Activated CD8-positive, alpha-beta memory T cell treated with anti-CD3 and anti-CD28 coated beads, Interleukin-2, amount 50 U/mL, for 24 hours (primary cell): ENCODE data around the gene TYW1.
A peak's percentile ranks its signal among the peaks of the same experiment; 100 is the strongest.
"Not testable (repeated sequence)": the region's sequence is repeated elsewhere in the genome, so short reads cannot be mapped to it uniquely, and the experiment has no call there.

Experiments used
- DNase-seq: peaks from one replicate; pipeline ENCODE4 v3.0.0-alpha.2; 2020; ENCODE audit errors: extremely low read depth

The TYW1 gene, protein sequence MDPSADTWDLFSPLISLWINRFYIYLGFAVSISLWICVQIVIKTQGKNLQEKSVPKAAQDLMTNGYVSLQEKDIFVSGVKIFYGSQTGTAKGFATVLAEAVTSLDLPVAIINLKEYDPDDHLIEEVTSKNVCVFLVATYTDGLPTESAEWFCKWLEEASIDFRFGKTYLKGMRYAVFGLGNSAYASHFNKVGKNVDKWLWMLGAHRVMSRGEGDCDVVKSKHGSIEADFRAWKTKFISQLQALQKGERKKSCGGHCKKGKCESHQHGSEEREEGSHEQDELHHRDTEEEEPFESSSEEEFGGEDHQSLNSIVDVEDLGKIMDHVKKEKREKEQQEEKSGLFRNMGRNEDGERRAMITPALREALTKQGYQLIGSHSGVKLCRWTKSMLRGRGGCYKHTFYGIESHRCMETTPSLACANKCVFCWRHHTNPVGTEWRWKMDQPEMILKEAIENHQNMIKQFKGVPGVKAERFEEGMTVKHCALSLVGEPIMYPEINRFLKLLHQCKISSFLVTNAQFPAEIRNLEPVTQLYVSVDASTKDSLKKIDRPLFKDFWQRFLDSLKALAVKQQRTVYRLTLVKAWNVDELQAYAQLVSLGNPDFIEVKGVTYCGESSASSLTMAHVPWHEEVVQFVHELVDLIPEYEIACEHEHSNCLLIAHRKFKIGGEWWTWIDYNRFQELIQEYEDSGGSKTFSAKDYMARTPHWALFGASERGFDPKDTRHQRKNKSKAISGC

DNA sequence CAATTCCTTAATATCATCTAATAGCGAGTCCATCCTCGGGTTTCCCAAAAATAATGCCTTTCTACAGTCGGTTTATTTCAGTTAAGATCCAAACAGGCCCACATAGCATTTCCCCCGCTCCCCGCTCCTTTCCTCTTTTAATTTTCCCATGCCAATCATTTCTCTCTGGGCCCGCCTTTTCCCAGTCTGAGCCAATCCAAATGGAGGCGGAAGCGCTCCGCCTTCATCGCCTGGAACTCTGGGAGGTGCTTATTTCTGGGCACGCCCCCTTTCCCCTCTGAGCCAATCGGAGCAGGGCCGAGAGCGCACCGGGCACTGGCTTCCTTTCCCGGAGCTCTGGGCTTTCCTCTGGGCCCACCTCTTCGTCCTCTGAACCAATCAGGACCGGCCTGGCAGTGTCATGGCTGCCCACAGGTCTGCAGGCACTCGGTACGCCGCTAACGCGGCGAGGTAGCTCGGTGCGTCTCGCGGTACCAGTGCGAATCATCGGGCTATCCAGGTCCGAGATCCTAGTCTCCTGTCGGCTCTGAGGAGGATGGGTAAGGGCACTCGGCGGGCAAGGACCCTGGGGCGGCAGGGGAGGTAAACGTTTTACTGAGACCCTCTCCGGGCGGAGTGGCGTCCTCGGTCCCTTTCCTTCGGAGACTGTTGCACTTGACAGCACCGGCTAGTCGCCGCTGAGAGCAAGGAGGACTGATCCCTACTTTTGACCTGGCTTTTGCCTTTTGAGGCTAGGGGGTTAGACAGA, at the start of gene TYW1:
TSS of gene TYW1 (plus strand) at position 390 of the 748 bp plus-strand sequence. CDS start at position 536, 146 bp downstream.
- DNase-seq: peak; percentile 99

DNA sequence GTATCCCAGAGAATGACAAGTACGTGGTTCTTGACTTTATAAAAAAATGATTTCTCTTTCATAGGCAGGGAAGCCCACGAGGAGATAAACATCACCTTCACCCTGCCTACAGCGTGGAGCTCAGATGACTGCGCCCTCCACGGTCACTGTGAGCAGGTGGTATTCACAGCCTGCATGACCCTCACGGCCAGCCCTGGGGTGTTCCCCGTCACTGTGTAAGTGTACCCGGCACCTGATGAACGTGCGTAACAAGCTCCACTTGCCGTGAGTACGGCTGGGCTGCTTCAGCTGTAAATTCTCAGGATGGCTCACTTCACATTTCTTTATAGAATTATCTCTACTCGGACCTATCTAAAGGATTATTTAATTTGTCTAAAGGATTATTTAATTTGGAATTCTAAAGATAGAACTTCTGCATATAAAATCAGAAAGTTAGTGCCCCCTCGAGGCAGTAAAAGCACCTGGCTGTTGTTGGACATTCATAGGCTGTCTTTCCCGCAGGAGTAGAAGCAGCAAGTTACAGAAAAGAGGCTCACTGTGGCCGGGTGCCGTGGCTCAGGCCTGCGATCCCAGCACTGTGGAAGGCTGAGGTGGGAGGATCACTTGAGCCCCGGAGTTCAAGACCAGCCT, 48.0 kb upstream of the TYW1 start:
- no peak for DNase-seq

DNA sequence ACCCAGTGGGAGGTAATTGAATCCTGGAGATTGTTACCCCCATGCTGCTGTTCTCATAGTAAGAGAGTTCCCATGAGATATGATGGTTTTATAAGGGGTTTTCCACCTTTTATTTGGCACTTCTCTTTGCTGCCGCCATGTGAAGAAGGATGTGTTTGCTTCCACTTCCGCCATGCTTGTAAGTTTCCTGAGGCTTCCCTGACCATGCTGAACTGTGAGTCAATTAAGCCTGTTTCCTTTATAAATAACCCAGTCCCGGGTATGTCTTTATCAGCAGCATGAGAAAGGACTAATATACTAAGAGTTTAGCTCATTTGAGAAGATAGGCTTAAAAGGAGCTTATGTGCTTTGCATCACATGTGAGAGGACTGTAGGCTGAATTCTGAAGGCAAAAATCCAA, 46.3 kb upstream of the TYW1 start:
- no peak for DNase-seq

DNA sequence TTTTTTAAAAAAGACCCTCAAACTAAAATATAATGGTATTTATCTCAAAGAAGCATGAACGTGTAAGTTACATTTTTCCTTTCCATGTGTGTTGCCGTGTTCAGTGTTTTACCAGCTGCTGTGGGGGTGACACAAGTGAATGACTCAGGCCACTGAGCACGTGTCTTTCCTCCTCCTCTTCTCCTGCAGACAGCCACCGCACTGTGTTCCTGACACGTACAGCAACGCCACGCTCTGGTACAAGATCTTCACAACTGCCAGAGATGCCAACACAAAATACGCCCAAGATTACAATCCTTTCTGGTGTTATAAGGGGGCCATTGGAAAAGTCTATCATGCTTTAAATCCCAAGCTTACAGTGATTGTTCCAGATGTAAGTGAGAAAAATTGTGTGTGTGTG, 45.9 kb upstream of the TYW1 start:
- DNase-seq: no peak

DNA sequence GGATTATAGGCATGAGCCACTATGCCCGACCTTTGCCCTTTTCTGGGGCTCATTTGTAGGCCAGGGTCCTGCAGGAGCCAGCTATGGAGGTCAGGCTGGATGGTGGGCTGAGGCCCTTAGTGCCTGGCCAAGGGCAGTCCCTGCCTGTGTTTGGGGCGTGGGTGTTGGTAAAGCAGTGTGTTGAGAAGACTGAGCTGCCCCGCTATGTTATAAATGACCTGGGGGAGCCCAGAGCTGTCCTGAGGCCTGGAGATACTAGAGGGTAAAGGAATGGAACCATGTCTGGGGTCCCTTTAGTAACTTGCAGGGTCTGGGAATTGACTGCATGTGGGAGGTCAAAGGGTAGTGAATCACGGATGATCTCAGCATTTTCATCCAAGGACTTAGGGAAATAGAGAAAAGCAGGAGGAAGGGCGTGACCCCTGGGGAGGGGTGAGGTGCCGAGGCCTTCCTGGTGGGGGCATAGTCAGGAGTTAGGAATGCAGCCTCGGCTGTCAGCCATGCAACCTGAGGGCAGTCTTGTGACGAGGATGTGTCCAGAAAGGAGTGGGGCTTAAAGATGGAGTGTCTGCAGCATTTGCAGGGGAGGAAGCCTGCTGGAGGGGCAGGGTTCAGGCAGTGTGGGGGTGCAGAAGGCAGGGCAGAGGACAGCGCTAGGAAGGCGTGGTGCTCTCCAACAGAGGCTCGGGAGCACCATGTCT, 44.1 kb upstream of the TYW1 start:
- DNase-seq: no peak

DNA sequence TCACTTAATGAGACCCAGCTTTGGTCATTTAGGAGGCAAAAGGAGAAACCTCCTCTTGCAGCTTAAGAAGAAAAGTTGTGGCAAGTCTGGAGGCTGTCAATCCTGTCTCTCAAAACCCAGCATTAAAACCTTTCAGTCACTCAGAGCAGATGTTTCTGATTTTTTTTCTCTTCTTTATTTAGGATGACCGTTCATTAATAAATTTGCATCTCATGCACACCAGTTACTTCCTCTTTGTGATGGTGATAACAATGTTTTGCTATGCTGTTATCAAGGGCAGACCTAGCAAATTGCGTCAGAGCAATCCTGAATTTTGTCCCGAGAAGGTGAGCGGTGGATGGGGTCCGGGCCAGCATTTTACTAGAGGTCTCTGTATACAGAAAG, 43.6 kb upstream of the TYW1 start:
- no peak for DNase-seq

DNA sequence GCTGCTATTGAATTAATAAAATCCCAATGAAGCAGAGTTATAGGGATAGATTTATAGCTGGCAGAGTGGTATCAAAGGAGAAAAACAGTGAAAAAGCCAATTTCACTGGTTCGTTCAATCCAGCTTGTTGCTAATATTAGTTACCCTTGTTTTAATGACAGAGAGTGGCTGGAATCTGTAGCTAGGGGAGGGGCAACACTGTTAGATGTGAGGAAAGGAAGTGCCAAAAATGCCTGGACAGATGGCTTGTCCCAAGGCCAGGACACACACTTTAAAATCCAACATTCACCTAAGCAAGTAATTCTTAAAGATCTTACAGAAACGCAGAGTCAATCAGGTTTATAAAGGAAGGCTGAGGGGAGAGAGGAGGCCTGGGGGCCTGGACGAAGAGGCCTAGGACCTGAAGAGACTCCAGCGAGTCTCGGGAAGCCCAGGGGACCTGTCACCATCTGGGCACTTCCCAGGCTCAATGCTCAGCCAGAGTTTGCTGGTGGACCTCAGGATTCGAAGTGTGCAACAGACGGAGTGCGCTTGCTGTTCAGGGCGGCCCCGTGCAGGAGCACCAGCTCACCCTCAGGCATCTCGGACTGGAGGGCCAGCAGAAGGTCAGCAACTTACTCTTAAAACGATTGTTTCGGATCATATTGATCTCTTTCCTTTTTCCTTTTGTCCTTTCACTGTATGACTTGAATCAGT, 38.9 kb upstream of the TYW1 start:
- DNase-seq: no peak

DNA sequence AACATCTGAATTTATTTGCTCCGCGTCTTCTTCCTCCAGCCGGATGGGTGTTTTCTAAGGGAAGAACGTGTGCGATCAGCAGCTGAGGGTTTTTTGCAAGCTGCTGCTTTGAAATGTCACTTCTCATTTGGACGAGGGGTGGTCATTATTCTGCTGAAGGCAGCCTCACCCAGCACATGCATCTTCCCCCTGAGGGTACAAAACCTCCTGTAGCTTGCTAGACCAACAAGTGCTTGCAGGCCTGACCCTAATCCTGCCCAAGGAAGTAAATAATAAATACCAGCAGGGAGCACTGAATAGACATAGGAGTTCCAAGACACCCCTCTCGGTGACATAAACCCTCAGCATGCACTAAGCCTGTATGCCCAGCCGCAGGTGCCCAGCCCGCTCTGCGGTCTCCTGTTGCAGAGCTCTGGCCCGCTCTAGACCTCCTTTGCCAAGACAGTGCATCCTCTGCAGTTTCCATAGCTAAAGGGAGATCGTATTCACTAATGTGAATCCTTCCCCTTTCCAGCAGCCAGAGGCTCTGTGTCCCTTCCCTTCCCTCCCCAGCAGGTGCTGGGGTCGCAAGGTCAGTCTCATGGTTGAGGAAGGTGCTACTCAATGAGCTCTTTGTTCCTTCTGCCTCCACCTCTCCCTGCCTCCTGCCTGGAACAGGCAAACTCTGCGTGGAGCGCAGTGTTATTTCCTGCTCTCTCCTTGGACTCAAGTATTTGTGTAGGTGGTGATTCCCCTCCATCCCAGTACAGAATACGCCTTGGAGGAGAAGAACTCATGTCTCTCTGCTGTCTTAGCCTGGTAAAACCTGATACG, 37.9 kb upstream of the TYW1 start:
- DNase-seq: no peak

DNA sequence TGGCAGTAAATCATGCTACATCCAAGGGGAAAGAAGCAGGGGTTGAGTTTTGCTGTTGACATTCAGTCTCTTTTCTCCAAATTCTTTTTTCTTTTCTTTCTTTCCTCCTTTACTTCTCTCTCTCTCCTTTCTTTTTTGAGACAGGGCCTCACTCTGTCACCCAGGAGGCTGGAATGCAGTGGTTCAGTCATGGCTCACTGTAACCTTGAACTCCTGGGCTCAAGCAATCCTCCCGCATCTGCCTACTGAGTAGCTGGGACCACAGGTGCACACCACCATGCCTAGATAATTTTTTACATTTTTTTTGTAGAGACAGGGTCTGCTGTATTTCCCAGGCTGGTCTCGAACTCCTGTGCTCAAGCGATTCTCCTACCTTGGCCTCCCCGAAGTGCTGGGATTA, 36.4 kb upstream of the TYW1 start:
- DNase-seq: no peak

DNA sequence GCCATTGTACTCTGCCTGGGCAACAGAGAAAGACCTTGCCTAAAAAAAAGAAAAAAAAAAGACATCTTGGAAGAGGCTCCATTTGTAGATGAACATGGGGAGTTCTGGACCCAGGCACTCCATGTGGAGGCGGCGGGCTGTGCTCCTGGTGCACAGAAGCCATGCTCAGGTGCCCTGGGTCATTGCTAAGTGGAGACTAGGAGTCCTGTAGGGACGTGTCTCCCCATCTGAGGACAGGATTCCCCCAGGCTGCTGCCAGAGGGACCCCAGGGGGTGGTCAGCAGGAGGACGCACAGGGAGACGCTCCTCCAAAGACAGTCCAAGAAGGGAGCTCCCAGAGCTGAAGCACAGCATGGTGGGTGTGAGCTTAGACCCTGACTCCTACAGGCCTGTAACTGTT, 35.5 kb upstream of the TYW1 start:
- no peak for DNase-seq

DNA sequence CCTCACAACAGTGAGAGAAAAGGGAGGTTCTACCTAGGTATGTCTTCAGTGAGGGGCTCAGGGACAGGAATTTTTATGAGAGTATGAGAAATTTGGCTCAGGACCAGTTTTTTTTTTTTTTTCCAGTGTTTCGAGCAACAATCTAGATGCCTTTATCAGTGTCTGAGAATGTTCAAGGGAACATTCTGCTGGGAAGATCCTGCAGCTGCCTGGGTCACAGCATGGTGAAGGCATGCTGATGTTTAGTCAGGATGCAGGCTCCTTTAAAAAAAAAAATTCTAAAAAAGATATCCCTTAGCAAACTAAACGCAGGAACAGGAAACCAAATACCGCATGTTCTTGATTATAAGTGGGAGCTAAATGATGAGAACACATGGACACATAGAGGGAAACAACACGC, 32.2 kb upstream of the TYW1 start:
- no peak for DNase-seq

DNA sequence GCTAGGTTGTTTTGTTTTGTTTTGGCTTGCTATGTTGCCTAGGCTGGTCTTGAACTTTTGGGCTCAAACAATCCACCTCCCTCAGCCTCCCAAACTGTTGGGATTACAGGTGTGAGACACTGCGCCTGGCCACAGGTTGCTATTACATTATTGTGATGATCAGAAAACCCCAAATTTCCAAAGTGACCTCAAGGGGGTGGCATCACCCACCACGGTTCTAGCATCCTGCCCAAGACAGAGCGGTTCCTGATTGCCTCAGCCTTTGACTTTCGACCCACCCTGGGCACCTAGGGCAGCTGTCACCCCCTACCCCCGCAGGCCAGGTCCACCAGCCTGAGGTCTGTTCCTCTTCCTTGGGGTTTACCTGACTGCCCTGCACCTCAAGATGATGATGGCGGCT, 29.6 kb upstream of the TYW1 start:
- no peak for DNase-seq

DNA sequence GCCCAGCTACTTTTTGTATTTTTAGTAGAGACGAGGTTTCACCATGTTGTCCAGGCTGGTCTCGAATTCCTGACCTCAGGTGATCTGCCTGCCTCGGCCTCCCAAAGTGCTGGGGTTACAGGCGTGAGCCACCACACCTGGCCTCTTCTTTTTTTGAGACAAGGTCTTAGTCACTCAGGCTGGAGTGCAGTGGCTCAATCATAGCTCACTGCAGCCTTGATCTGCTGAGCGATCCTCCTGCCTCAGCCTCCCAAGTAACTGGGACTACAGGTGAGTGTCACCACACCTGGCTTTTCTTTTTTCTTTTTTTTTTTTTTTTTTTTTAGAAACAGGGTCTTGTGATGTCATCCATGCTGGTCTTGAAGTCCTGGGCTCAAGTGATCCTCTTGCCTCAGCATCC, 27.6 kb upstream of the TYW1 start:
- not testable (repeated sequence) for DNase-seq

DNA sequence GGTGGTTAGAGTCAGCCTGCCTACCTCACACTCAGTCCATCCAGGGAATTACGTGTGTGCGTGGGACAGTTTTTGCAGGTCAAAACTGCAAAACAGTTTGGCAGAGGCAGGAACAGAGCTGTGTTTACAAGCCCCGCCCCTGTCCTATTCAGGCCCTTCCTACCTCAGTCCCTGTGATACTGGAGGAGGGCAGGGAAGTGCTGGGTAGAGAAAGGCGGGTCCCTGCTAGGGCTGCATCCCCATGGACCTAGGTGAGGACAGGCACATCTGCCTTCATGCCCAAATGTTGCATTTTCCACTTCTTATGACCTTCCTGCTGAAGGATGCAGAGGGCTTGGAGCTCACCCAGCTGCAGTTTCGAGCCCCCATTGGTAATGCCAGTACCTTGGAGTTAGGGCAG, 26.3 kb upstream of the TYW1 start:
- DNase-seq: no peak

DNA sequence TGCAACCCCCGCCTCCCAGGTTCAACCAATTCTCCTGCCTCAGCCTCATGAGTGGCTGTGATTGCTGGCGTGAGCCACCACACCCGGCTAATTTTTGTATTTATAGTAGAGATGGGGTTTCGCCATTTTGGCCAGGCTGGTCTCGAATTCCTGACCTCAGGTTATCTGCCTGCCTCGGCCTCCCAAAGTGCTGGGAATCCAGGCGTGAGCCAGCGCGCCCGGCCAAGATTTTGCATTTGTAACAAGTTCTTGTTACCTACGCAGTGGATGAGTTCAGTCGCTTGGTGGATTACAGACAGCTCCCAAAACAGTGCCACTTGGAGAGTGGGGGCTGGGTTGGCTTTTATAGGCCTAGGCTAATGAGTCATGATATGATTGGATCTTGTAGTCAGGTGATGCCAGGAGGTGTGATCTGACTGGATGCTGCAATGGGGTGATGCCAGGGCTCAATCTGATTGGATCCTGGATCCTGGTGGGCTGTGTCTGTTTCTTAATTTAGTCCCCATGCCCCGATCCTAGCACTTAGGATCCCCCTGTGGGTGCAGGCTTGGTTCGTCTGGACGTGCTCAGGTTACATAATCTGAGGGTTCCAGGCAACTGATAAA, 21.5 kb upstream of the TYW1 start:
- DNase-seq: no peak

DNA sequence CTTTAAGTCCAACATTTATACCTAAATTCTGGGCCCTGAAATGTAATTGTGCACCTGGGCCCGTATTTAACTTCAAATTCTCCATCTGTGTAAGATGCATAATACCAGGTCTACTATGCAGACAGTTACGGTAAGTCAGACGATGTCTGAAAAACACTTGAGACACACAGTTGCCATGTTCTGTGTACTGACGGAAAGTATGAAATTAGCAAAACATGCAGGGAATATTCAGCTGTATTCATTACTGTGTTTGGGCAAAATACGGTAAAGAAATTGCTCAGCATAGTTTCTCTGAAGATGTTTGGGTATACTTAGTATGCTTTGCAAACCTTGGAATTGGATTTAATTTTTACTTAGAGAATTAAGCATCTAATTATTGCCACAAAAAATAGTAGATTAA, 18.3 kb upstream of the TYW1 start:
- DNase-seq: not testable (repeated sequence)

DNA sequence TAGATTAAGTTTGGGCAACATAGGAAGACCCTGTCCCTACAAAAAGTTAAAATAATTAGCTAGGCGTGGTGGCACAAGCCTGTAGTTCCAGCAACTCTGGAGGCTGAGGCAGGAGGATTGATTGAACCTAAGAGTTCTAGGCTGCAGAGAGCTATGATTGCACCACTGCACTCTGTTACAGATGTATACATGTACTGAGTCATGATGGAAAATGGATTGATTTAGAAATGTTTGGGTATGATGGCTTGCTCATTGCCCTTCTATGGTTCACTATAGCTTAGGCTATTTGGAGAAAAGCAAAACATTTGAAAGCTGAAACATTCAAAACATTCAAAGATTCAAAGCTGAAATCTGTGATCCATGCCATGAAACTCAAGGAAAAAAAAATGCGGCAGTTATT, 17.6 kb upstream of the TYW1 start:
- not testable (repeated sequence) for DNase-seq

DNA sequence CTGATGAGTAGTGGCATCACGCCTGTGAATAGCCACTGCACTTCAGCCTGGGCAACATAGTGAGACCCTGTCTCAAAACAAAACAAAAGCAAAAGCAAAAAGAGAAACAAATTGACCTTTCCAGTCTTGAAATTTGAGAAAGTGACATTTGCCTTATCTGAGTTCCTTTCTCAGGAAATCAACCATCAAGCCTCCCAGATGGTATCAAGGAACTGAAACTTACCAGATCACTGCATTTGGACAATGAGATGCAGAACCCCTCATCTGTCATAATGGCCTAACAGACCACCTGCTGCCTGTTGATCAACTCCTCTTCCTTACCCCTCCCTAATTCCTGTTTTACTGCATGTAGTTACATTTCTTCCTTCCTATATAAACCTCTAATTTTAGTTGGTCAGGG, 16.3 kb upstream of the TYW1 start:
- not testable (repeated sequence) for DNase-seq

DNA sequence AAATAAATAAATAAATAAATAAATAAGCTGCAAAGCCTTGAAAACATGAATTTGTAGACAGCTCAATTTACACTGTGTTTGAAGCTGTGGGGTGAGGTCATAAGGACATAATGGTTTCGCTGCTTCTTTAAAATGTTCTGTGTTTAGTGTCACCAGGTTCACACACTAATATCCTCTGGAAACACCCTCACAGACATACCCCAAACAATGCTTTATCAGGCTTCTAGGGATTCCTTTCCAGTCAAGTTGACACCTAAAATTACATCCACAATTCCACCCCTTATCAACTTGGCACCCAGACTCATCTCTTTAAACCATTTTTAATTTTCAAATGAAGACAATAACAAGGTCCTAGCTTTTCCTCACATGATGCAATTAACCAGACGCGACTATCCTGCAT, 7.1 kb upstream of the TYW1 start:
- not testable (repeated sequence) for DNase-seq

DNA sequence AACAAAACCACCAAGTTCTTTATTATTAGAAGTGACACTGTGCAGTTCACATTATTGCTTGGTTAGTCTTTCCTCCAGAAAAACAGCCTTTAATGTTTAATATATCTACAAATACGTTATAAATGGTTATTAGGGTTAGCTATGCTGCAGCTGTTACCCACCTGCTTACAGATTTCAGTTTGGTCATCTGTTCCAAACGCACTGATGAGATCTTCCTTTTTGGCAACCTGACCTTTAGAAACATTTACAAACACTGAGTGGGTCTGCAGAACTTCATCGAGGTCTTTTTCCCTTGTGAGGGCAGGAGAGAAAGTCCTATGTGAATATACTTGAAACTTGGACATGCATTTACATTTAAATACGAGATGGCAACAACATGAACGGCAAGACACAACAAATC, 2.6 kb upstream of the TYW1 start:
- not testable (repeated sequence) for DNase-seq
